Prostate gland (tissue), 2 donors: ENCODE data around the gene FAM83G.

Experiments used
- POLR2A ChIP-seq: fragments of 450-650 bp; IDR thresholded peaks from one replicate; pipeline ENCODE4 v1.6.1; 2016; ENCODE audit warnings: antibody characterized with exemption, mild to moderate bottlenecking
- TF ChIP-seq, protein P1 (sequence below), 4 experiments: fragments of 200-600 bp in 2 of 4; fragments of 450-650 bp in 2 of 4; sonication (generic) in 2 of 4; IDR thresholded peaks; 1 replicate in 3 of 4; 2 replicates in 1 of 4; pipeline ENCODE4 v1.5.1; 2016 to 2019; ENCODE audit warnings: antibody characterized with exemption in 4 of 4, mild to moderate bottlenecking in 2 of 4, moderate library complexity in 2 of 4

DNA sequence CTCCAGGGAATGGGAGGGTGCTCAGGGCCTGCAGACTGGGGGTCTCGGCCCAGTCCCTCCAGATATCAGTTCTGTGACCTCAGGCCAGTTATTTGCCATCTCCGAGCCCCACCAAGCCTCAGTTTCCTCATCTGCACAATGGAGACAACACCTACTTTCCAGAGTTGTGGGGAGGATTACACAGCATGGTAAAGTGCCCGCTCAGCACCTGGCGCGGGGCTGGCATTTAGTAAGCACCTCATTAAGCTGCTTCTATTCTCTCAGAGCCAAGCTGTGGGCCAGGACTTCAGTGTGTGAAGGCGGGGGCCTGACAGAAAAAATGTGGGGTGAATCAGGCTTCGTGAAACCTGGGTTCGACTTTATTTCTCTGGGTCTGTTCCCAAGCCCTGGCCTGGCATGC is 5.2 kb downstream of the FAM83G start:
- TF ChIP-seq, protein P1, sequence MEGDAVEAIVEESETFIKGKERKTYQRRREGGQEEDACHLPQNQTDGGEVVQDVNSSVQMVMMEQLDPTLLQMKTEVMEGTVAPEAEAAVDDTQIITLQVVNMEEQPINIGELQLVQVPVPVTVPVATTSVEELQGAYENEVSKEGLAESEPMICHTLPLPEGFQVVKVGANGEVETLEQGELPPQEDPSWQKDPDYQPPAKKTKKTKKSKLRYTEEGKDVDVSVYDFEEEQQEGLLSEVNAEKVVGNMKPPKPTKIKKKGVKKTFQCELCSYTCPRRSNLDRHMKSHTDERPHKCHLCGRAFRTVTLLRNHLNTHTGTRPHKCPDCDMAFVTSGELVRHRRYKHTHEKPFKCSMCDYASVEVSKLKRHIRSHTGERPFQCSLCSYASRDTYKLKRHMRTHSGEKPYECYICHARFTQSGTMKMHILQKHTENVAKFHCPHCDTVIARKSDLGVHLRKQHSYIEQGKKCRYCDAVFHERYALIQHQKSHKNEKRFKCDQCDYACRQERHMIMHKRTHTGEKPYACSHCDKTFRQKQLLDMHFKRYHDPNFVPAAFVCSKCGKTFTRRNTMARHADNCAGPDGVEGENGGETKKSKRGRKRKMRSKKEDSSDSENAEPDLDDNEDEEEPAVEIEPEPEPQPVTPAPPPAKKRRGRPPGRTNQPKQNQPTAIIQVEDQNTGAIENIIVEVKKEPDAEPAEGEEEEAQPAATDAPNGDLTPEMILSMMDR (IDR thresholded peaks at IDR 0.05) = no peak
- TF ChIP-seq POLR2A = no peak
